Measurements from ENCODE around the gene LYRM4.

The LYRM4 gene

DNA sequence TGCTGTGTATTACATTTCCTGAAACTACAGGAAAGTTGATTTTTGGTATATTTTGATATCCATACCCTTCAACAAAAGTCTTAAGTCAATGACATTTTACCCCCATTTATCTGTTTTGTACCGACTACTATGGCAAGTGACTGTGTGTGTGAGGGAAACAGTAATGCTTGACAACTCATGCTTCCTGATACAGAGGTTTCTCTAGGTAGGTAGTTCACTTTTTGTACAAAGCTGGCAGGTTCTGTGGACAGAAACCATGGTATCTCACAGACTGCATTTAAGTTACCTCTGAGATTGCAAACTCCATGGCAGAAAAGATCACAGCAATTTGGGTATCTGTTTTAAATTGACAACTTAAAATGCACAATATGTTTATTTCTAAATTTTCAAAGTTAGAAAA is 29.3 kb upstream of the LYRM4 start:
- no peak overlapping the region for H3K27ac ChIP-seq
- TF ChIP-seq, protein P1, sequence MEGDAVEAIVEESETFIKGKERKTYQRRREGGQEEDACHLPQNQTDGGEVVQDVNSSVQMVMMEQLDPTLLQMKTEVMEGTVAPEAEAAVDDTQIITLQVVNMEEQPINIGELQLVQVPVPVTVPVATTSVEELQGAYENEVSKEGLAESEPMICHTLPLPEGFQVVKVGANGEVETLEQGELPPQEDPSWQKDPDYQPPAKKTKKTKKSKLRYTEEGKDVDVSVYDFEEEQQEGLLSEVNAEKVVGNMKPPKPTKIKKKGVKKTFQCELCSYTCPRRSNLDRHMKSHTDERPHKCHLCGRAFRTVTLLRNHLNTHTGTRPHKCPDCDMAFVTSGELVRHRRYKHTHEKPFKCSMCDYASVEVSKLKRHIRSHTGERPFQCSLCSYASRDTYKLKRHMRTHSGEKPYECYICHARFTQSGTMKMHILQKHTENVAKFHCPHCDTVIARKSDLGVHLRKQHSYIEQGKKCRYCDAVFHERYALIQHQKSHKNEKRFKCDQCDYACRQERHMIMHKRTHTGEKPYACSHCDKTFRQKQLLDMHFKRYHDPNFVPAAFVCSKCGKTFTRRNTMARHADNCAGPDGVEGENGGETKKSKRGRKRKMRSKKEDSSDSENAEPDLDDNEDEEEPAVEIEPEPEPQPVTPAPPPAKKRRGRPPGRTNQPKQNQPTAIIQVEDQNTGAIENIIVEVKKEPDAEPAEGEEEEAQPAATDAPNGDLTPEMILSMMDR (conservative IDR thresholded peaks at IDR 0.05): no peak

DNA sequence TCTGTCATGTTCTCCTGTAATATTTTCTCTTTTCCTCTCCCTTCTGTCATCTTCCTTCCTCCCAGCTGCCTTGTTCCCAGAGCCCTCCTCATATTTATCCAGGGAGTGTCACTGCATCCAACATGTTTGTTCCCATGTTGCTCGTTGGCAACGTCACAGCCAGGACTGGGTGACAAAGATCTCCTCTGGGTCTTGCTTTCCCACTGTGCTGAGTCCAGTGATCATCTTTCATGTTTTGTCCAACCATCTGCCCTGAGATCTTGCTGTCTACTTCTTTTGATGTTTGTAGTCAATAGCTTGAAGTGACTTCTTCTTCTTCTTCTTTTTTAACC is 27.2 kb upstream of the LYRM4 start:
- TF ChIP-seq, protein P1 (conservative IDR thresholded peaks at IDR 0.05): no peak
- no peak overlapping the region for H3K27ac ChIP-seq

DNA sequence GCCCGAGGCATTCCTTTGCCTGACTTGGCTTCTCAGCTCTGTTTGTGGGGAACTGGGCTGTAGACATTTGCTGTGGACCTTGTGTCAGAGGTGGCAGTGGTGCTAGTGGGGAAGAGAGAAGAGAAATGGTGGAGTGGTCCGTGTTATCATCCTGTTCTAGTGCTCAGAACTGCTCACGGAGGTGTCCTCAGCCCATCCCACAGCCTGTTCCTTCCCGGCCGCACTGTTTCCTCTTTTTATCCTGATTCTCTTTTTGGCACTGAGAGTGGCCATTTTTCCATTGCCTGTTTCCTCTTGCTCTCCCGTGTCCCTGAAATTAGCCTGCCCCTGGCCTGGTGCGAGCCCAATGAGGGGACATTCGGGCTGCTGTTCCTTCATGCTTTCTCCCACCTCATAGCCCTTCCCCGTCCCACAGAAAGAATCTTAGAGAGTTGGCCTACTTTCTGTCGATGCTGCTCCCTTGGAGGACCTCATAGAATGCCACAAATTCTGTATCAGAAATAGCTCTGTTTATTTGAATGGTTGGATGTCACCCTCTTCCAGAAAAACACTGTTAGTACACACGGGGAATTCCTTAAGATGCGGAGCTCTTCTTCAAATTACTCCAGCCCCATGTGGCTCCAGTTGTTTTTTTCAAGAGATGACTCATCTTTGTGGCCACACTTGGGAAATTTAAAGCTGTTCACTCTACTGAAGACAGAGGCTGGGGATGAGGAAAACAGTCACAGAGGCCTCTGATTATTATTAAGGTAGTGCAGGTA is 26.6 kb upstream of the LYRM4 start:
- no peak overlapping the region for H3K27ac ChIP-seq
- TF ChIP-seq, protein P1 (conservative IDR thresholded peaks at IDR 0.05): no peak

DNA sequence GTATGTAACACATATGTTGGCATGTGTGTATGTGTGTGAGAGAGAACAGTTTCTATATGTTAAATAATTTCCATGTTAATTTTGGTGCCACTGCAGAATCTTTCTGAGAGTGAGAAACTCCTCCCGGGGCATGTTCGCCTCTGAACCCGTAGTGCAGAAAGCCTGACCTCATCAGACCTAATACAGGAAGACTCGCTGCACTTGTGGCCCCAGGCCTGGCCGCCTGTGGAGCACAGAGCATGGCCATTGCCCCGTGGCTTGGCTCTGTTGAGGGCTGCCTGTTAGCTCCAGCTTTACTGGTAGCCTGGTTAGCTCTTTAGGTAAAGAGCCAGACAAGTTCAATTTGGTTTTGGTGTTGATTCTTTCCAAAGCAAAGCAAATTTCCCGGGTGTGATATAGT is 26.0 kb upstream of the LYRM4 start:
- TF ChIP-seq, protein P1 (conservative IDR thresholded peaks at IDR 0.05): no peak
- no peak overlapping the region for H3K27ac ChIP-seq

DNA sequence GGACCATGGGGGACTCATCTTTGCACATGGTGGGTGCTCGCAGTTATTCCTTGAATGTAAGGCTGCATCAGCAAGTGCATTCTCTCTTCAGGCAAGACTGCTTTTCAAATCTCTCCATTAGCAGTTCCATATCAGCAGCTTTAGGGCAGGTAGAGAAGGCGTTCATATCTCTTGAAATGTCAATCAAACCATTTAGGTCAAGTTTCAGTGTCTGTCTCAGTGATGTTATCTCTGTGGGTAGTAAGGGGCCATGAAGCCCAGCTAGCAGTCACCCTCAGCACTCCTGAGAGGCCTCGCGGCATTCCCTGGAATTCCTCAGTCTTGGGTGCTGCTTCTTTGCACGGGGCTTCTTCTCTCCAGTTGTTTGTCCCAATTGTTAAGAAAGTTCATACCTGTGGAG is 24.8 kb upstream of the LYRM4 start:
- TF ChIP-seq, protein P1 (conservative IDR thresholded peaks at IDR 0.05): no peak
- no peak overlapping the region for H3K27ac ChIP-seq

DNA sequence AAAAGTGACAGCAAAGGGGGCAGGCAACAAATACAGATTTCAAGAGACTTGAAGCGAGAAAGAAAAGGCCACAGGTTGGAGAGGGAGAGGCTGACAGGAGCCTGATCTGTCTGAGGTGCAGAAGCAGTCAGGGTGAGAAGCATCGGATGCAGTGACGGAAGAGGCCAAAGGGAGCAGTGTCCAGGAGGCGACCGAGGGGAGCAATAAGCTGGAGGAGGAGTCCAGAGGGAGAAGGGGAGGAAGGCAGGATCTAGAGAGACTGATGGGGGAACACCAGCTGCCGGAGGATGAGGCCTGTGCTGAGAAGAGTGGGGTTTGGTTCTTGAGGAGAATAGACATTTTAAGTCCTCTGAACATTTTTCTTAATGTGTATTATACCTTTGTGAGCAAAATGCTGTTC is 24.3 kb upstream of the LYRM4 start:
- H3K27ac ChIP-seq: no peak overlapping the region
- TF ChIP-seq, protein P1 (conservative IDR thresholded peaks at IDR 0.05): no peak

DNA sequence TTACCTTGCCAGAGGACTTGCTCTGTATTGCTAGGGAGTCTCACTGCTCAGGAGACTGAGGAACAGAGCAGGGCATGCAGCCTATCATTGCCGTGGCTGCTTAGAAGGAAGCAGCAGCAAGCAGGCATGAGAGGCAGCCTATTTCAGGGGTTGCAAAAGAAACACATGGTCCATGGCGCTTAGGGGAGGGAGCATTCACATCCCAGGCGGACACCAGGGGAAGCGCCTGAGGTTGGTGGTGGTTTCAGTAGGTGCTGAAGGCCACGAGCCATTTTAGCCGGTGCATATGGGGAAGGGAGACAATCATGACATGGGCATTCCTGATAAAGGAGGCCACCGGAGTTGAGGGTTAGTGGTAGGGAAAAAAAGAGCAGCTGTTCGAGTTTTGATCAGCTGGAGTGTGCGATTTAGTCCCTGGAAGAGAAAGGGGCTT is 21.5 kb upstream of the LYRM4 start:
- TF ChIP-seq, protein P1 (conservative IDR thresholded peaks at IDR 0.05): no peak
- no peak overlapping the region for H3K27ac ChIP-seq

All from VCaP (cell line).